Measurements from ENCODE around the gene EPB41L4A.
A peak's percentile ranks its signal among the peaks of the same experiment; 100 is the strongest.
"Not testable (repeated sequence)": the region's sequence is repeated elsewhere in the genome, so short reads cannot be mapped to it uniquely, and the experiment has no call there.

Gene EPB41L4A

DNA sequence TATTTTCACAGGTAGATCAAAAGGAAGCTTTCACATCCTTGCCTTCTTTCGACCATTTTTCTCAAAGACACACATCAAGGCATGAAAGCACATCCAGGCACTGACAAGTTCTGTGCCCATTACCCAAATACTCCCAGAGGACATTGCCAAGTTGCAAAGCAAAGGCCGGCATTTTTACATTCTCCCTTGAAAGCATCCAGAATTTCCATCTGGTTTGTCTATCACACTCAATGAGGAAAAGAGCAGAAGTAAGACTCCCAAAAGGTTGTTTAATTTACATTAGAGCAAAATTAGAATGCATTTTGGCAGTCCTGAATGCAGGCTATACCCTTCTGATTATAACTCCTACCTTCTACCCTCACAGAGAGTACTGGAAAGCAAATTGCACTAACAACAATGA is 160.5 kb downstream of the EPB41L4A start:
- DNase-seq (ENCODE audit: low spot score): no peak
- FAIRE-seq: no peak

DNA sequence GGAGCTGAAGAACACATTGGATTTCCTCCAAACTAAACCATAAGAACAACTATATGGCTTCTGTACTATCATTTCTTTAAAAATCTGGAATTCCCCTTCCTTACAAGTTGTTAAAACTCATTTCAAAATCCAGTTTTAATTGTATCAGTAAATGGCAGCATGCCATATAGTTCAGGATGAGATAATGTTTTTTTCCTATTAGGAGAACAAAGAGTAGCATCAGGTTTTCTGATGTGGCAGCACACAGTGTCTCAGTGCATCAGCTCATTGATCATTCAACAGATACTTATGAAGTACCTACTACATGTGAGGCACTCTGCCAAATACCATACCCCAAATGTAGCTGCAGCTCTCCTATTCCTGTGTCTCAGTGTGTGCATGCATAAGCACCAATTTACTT is 161.1 kb downstream of the EPB41L4A start:
- FAIRE-seq (no peak), DNase-seq (ENCODE audit: low spot score) (no peak)

DNA sequence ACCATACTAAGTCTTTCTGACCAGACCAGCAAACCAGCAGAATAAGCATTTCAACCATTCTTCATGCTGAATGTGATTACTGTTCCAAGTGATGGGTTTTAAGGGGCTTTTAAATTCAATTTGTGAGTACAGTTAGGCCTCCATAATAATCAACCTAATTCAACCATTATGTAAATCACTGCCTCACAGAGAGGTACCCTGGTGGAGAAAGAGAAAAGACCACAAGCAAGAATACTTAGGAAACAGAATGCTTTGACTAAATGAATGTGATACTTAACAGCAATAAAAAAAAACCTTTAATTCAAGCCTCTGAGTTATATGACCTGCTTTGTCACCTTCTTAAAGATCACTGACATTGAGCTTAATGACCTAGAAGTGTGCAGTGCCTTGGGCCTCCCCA is 162.1 kb downstream of the EPB41L4A start:
- FAIRE-seq: no peak
- DNase-seq (ENCODE audit: low spot score): no peak

DNA sequence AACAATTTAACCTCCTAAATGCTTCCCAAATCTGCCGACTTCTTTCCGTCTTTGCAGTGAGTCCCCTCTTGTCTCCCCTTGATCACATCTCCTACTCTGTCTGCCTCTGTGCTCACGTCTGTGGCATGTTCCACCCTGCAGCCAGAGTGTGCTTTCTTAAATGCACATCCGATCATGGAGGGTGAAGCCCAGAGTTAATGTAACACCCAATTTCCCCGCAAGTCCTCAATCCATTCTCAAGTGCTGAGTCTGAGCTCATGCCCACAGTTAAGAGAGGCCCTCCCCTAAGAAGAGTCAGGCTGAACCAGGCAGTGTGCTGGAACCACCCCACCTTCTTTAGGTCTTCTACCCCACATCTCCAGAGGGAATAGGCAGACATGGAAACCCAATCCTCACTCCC is 164.8 kb downstream of the EPB41L4A start:
- FAIRE-seq: no peak
- no peak for DNase-seq (ENCODE audit: low spot score)

DNA sequence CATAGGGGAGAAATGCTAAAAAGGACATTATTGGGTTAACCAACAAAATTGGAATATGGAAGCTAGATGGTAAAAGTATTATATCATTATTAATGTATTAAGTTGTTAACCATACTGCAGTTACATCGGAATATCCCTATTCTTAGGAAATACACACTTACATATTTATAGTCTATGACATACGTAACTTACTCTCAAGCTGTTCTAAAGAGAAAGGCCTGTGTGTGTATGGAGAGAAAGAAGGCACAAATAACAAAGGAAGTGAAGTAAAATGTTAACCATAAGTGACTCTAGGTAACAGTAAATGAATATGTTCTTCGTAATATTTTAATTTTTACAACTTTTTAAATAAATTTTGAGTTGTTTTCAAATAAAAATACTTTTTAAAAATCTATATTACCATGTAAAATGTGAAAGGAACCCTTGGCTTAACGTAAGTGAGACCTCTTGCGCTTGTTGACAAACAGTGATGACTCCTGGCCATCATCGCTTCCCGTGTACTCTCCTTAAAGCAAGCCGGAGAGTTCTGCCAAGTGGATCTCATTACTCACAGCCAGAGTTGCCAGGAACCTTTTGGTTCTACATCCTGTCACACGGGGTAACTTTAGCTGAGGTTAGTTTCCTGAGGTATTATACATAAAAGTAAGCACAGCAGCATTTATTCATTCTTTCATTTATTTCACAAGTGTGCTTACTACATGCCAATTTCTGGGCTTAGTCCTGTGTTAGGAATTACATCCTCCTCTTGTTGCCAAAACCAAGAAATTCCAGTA is 165.4 kb downstream of the EPB41L4A start:
- FAIRE-seq (no peak), DNase-seq (ENCODE audit: low spot score) (no peak)

DNA sequence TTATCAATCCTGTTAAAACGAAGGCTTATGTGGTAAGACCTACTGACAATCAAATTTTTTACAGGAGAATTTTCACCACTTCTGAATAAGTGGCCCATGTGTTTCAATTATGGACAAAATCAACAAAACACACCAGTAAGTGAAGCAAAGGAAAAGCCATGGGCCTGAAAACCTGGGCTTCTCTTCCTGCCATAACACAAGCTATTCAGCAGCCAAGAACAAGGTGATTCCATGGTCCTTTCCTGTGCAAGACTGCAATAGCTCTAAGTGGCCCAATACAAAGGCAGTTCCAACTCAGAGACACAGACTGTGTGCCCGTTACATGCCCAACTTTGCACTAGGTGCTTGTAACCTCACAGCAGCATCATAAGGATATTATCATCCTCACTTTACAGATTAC is 168.5 kb downstream of the EPB41L4A start:
- FAIRE-seq: no peak

DNA sequence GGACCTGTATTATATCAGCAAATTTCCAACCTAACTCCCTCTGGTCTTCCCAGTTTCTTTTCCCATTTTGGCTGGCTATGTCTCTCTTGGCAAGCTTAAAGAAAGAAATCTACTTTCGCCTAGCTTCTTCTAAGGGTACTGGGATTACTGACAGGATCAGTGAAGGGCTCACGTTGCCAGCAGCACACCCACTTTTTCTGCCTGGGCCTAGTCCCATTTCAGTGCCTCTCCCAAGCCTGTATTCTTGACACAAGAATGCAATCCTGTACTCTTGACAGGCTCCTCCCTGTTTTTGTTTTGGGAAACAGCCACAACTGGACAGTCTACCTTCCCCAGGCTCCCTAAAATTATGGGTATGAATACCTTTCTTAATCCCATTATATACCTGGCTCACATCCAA is 170.5 kb downstream of the EPB41L4A start:
- FAIRE-seq: no peak
- no peak for DNase-seq (ENCODE audit: low spot score)

More for the DNA sequence above, 168.5 kb downstream of the EPB41L4A start:
- DNase-seq (ENCODE audit: low spot score): no peak

DNA sequence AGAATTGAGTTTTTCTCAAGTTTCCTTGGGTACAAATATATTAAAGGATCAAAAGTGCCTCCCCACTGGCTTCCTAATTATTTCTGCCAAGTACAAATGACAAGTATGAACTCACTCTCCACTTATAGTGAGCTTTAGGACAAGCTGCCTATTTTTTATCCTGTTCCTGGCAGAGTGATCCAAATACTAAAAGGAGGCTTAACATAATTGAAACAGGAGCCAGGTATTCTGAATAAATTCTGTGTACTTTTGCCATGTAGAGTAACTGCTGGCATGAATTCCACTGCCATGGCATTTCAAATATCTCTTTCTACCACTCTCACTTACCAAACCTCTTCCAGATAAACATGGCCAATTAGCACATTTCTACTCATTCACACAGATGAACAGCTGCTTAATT is 171.1 kb downstream of the EPB41L4A start:
- no peak for DNase-seq (ENCODE audit: low spot score)
- FAIRE-seq: no peak

DNA sequence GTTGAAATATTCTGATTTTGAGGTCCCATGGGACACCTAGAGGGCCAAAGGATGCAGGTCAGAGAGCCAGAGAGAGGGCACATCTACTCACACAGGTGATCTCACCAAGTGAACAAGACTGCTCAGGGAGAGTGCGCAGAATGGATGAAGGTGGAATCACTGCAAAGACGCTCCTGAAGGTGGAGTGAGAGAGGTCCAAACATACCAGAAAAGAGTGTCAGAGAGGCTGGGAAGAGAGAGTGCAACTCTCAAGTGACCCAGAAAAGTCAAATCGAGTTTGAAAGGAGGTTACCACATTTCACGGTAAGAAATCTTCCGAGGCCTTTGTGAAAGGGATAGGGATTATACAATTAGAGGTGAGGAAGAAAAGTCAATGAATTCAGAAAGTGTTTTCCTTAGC is 173.4 kb downstream of the EPB41L4A start:
- DNase-seq (ENCODE audit: low spot score) (no peak), FAIRE-seq (no peak)

DNA sequence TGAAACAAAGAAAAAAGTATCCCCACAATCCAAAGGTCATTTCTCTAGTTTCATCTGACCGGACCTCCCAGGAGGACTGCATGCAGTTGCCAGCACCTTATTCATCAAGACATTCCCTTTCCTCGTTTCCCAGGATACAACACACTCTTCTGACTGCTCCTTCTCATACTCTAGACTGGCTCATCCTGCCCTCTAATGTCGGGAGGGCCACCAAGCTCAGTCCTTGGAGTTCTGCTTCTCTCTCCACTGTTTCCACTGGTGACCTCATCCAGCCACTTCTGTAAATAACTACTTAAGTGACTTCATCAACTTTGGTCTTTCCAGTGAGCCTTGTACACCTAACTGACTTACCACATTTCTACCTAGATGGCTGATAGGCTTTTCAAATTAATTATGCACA is 179.1 kb downstream of the EPB41L4A start:
- DNase-seq (ENCODE audit: low spot score) (peak; percentile 51), FAIRE-seq (no peak)

DNA sequence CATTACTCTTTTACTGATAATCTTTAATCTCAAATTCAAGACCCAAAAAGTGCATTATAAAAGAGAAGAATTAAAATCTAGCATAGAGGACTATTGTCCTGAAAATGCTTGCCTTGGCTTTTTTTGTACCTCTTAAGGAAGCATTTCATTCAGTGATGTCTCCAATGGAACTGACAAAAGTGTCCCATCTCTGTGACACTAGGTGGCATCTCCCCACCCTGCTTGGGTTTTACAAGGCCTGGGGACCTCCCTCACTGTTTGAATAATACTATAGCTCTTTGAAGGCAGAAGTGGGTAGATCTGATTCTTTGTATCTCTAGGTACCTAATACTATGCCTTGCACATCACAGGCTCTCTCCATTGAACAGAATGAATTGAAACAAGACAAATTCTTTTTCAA is 180.6 kb downstream of the EPB41L4A start:
- FAIRE-seq (no peak), DNase-seq (ENCODE audit: low spot score) (no peak)

DNA sequence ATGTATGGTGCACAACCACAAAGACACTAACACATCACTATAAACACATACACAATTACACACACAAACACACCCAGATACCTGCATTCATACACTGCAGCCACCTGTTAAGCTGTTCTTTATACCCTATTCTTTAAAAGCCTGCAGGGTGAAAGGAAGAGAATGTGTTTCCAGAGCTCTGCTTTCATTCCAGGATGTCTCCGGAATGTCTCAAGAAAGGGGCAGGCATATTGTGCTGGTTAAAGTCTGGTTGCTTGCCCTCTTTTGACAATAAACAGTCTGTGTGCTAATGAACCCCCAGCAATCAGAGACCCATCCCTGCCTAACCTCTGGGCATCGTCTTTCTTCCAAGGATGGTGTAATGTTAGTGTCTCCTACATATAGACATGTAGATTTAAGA is 181.6 kb downstream of the EPB41L4A start:
- DNase-seq (ENCODE audit: low spot score): no peak
- no peak for FAIRE-seq

DNA sequence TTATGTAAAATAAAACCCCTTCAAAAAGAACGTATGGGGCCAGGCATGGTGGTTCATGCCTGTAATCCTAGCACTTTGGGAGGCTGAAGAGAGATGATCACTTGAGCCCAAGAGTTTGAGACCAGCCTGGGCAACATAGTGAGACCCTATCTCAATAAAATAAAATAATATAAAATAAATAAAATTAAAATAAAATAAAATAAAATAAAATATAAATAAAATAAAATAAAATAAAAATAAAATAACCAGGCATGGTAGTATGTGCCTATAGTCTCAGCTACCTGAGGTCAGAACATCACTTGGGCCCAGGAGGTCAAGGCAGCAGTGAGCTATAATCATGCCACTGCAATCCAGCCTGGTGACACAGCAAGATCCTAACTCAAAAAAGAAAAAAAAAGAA is 185.1 kb downstream of the EPB41L4A start:
- DNase-seq (ENCODE audit: low spot score) (no peak), FAIRE-seq (no peak)

DNA sequence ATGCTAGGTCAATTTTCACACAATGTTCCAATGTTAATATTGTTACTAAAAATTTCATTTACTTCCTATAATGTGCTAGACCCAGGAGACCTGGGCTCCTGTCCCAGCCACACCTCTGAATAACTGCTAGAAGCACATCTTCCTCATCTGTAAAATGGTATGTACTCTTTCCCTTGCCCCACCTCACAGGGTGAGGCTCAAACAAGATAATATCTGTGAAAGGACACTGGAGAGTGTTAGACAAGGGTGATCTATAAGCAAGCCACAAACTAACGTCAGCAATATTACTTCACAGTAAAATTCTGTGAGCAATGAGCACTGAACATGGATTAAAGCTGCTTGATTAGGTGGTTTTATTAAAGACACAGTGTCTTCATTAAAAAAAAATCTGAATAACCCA is 186.4 kb downstream of the EPB41L4A start:
- FAIRE-seq (no peak), DNase-seq (ENCODE audit: low spot score) (no peak)

DNA sequence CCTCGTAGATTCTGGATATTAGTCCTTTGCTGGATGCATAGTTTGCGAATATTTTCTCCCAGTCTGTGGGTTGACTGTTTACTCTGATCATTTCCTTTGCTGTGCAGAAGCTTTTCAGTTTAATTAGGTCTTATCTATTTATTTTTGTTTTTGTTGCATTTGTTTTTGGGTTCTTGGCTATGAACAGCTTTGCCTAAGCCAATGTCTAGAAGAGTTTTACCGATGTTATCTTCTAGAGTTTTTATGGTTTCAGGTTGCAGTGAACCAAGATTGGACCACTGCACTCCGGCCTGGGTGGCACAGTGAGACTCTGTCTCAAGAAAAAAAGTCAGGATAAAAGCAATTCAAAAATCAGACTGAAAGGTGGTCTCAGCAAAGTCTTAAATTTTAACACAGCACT is 188.5 kb downstream of the EPB41L4A start:
- DNase-seq (ENCODE audit: low spot score) (no peak), FAIRE-seq (no peak)

DNA sequence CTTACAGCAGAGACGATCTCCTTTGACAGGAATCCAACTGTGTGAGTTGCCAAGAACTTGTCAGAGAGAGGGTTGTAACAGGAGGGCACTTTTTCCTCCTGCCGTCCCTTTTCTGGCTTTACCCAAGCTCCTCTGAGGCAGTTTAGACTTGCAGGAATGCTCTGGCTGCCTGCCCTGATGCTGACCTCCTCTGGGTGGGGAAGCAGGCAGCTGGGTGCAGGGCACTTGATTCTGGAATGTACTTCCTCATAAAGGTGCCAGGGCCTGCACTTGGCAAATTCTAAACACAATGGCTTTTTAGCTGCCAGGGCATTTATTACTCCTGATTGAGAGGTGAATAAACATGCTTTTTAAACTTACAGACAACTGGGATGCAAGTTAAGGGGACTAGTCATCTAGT is 190.4 kb downstream of the EPB41L4A start:
- DNase-seq (ENCODE audit: low spot score) (peak; percentile 30), FAIRE-seq (peak; percentile 64)

DNA sequence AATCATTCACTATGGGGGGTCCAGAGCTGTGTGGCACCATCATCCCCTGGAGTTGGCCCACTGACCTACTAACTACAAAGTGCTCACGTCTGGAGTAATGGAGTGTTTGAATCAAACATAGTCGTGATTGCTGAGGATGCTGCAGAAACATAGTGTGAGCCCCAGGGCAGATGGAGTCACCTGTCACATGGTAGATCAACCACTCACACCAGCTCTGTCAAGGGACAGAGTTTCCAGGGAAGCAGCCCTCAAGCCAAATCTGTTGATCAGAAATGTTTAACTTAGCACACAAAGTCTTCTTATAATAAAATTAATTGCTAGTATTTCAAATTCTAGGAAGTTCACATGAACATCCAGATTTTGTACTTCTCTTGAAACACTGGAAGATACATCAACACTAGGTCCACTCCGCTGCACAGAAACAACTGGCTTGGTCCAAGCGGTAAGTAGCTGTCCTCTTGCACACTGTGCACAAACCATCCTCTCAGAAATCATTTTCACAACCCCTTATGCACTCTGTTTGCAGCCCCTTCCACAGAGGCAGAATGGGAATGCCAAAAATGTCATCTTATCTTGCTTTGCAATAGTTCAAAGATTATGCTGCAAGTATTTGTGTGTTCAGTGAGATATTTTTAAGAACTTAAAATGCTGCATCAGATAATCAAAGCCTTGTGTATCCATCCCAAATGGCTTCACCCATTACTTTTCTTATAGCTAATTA is 191.0 kb downstream of the EPB41L4A start:
- FAIRE-seq: no peak
- no peak for DNase-seq (ENCODE audit: low spot score)

DNA sequence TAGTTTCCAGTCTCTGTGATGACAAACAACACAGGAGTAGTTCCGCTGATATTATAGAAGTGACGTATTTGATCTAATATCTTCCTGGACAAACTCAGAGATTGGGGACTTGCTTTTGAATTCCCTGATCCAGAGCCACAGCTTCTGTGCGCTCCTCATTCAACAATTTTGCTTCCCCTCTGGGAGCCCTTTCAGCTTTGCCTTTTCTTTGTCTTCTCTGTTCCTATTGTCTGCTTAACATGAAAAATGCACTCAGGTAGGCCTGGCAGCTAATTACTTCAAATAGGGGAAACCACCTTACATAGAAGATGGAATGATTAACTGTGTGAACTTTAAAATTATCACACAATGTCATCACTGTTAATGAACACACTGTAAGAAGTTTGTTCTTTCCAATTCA is 192.9 kb downstream of the EPB41L4A start:
- DNase-seq (ENCODE audit: low spot score) (no peak), FAIRE-seq (no peak)

DNA sequence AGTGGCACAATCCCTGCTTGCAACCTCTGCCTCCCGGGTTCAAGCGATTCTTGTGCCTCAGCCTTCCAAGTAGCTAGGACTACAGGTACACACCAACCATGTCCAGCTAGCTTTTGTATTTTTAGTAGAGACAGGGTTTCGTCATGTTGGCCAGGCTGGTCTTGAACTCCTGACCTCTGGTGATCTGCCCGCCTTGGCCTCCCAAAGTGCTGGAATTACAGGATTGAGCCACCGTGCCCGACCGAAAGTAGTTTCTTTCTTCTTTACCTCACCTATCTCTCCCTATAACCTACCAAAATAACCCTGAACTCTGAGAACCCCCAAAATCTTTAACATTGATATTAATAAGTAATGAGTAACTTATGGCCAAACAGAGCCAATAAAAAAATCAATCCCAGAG is 196.1 kb downstream of the EPB41L4A start:
- not testable (repeated sequence) for FAIRE-seq

DNA sequence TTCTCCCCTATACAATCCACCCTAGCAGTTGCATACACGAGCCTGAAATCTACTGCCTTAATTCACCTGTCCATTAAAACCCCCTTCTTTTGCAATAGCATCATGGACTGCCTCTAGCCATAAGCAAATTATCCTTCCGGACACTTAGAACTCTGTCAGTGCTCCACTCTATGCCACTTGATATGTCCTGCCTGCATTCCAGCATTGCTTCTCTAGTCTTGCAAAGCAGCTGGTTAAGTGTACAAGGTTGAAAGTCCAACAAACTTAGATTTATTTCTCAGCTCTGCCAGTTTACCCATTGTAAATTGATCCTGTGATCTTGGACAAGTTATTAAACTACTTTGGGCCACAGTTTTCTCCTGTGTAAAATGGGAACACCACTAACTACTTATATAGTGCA is 197.9 kb downstream of the EPB41L4A start:
- DNase-seq (ENCODE audit: low spot score): no peak
- FAIRE-seq: no peak

More for the DNA sequence above, 196.1 kb downstream of the EPB41L4A start:
- DNase-seq (ENCODE audit: low spot score): not testable (repeated sequence)

DNA sequence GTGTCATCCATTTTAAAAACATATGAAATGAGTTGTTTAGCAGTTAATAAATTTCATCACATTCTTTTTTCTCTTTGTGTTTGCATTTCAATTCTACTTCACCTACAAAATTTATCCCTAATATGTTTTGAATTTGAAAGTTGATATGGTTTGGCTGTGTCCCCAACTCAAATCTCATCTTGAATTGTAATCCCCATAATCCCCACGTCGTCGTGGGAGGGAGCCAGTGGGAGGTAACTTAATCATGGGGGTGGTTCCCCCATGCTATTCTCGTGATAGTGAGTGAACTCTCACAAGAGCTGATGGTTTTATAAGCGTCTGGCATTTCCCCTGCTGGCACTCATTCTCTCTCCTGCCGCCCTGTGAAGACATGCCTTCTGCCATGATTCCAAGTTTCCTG is 200.1 kb downstream of the EPB41L4A start:
- no peak for DNase-seq (ENCODE audit: low spot score)

DNA sequence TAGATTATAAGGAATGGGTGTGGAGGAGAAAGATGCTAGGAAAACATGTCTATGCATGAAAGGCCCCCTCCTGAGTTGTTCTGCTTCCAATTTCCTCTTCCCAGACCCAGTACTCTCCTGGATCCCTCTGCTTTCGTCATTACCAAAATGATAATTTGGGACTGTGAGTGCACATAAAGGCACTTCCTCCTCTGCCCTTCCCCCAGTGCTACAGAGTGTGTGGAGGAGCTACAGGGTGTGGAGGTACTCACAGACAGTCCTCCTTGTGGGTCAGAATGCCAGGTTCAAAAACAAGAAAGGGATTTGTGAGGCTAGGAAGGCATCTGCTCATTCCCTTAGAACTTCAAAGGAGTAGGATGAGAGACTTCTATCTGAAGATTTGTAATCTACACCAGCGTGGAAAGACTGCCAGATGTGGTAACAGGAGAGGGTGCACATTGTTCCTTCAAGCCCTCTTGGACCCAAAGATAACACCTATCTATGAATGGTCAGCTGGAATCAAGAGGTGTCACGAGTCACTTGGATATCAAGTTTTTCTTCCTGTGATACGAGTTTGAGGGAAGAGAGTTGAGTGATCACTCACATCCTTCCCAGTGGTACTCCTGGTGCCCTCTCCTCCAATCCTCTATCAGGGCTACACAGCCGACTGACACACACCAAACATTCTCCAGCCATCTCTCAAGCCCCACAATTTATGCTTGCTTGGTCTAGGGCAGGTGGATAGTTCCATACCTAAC is 201.1 kb downstream of the EPB41L4A start:
- FAIRE-seq: no peak
- DNase-seq (ENCODE audit: low spot score): no peak

More for the DNA sequence above, 200.1 kb downstream of the EPB41L4A start:
- FAIRE-seq: no peak
